ENCODE results near the gene ABCG2.

DNA sequence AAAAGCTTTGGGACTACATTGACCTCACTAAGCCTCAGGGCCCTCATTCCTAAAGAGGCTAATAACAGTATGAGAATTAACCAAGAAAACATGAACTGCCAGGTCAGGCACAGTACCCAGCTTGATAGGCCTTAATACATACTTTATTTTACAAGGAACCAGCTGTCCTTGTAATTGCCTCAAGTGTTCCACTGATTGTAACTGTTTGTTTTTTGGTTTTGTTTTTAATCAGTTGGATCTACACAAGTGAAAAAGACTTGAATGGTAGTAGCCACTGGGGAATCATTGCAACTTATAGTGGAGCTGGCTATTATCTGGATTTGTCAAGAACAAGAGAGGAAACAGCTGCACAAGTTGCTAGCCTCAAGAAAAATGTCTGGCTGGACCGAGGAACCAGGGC, 115.4 kb downstream of the ABCG2 start:
- TF ChIP-seq EZH2 (IDR thresholded peaks at IDR 0.05; ENCODE audit: low read length) (no peak), CTCF (optimal IDR thresholded peaks at IDR 0.05 in 1 of 3, IDR thresholded peaks at IDR 0.05 in 1 of 3, conservative IDR thresholded peaks at IDR 0.05 in 1 of 3; ENCODE audit: extremely low read depth in 1 of 3, insufficient read depth in 2 of 3, low read length in 3 of 3) (no peak)

Measured in keratinocyte (primary cell).